UCSD-AML1 (cell line): ENCODE measurements around the gene RREB1.
A peak's percentile ranks its signal among the peaks of the same experiment; 100 is the strongest.
"Not testable (repeated sequence)": the region's sequence is repeated elsewhere in the genome, so short reads cannot be mapped to it uniquely, and the experiment has no call there.

Experiments
- DNase-seq: peaks from one replicate; lab custom pipeline; 2025; ENCODE audit not compliant: unreplicated experiment; lab: John Stamatoyannopoulos, UW

RREB1 gene

DNA sequence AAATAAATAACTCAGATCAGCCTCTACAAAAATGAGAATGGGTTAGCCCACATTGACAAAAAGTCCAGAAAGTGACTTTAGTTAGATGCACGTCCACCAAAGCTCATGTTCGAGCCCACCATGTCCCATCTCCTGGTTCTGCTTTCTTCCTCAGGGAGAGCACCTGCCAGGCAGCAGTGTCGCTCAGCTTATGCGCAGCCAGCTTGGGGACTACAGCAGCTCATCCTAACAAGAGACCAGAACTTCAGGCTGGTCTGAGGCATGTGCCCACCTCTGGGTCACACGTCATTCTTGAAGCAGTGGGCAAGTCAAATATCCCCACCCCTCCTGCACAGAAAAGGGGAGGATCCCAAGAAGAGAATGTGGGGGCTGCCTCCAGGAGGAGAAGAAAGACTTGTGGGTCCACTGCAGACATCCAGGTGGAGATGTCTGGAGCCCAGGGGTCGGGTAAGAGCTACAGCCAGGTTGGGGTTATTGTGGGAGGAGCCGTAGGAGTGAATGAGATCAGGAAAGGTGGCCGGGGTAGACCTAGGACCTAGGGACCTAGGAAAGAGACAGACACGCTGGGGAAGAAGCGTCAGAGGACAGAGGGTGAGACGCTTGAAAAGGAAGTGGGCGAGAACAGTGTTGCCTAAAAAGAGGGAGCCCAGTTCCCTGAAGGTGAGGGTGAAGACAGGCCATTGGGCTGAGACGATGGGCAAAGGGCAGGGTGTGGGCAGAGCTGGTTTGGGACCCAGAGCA lies 152.7 kb downstream of the RREB1 start:
- no peak for DNase-seq

DNA sequence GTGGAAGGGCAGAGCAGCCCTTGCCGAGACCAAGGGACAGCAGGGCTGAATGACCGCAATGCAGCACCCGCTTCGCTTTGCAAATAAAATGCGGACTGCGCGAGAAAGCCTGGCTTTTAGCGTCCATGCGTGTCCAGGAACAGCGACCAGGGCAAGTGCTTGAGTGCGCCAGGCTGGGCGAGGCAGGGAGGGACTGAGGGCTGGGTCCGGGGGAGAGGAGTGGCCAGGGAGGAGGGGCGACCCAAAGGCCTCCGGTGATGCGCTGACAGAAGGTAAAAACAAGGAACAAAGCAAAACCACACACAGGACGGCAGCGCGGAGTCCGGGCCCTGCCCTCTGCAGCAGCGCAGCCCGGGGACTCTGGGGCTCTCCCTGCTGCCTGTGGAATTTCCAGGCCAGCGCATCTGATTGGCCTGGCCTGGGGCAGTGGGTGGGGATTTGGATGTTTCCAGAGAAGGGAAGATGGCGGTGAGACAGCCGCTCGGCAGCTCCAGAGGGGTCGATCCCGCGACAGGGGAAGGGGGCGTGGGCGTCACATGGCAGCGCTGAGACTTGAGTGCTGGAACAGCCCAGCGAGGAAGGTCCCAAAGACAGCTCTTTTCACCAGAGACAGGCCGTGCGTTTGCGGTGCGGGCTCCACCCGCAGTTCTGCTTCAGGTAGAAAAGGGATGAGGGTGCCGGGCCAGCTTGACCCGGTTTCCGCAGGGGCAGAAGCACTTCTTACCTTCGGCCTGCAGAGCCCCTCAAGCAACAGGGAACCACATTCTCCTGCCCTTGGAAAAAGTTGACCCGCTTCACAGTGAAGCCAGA lies 153.5 kb downstream of the RREB1 start:
- DNase-seq: peak; percentile 89

DNA sequence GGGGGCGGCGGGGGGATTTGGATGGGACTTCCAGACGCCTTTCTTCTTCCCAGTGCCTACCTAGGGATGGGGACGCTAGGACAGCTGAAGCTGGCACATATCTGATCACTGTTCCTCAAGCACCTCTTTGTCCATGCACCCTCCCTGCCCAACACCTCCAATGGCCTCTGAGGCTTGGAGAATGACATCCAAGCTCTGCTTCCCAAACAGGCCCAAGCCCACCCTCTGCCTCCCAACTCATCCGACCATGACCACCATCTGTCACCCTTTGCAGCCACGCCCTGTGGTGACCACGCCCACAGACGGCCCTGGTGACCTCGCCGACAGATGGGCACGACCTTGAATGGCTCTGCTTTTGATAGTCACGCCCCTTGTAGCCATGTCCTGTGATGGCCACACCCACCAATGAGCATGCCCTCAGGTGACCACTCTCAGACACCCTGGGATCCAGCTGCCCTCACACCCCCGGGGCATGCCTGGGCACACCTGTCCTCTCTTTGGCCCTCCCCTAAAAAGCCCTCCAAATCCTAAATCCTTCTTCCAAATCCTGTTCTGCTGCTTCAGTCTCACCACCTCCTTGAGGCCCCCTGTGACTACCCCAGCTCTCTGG lies 154.2 kb downstream of the RREB1 start:
- DNase-seq: no peak

DNA sequence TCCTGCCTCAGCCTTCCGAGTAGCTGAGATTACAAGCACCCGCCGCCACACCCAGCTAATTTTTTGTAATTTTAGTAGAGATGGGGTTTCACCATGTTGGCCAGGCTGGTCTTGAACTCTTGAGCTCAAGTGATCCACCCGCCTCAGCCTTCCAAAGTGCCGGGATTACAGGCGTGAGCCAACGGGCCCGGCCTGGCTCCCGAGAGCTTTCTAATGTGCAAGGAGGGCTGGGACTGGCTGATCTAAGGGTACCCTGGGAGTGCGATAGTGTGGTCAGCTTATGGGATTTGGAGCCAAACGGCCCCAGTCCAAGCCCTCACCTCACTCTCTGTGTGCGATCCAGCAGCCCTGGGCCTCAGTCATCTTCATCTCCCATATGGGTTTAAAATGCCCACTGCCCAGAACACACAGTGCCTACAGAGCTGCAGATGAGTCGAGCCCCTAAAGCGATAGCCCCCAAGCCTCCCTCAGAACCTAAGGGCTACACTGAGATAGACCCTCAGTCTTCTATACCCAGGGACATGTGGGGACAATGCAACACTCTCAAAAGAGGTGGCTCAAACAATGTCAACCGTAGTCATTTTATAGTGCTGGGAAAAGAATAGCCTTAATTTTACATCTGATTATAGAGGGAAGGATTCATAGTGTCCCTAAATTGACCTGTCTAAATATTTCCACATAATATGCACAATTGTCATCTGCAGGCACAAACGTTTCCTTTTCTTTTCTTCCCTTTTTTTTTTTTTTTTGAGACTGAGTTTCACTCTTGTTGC lies 155.2 kb downstream of the RREB1 start:
- DNase-seq: no peak

DNA sequence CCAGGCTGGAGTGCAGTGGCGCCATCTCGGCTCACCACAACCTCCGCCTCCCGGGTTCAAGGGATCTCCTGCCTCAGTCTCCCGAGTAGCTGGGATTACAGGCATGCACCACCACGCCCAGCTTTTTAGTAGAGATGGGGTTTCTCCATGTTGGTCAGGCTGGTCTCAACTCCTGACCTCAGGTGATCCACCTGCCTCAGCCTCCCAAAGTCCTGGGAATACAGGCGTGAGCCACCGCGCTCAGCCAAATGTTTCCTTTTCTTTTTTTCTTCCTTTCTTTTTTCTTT lies 155.7 kb downstream of the RREB1 start:
- DNase-seq: not testable (repeated sequence)

DNA sequence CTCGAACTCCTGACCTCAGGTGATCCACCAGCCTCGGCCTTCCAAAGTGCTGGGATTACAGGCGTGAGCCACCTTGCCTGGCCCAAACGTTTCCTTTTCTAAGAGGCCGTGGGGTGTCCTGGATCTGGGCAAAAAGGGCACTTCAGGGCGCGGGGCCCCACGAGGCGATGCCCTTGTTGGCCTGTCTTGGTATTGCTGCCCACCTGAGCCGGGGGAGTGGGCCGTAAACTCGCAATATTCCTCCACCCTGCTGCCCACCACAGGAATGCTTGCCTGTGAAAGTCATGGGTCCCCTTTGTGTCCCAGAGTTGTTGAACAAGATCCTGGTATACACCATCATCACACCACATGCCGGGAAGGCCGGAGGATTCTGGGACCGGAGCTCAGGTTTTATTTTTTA lies 156.3 kb downstream of the RREB1 start:
- no peak for DNase-seq

DNA sequence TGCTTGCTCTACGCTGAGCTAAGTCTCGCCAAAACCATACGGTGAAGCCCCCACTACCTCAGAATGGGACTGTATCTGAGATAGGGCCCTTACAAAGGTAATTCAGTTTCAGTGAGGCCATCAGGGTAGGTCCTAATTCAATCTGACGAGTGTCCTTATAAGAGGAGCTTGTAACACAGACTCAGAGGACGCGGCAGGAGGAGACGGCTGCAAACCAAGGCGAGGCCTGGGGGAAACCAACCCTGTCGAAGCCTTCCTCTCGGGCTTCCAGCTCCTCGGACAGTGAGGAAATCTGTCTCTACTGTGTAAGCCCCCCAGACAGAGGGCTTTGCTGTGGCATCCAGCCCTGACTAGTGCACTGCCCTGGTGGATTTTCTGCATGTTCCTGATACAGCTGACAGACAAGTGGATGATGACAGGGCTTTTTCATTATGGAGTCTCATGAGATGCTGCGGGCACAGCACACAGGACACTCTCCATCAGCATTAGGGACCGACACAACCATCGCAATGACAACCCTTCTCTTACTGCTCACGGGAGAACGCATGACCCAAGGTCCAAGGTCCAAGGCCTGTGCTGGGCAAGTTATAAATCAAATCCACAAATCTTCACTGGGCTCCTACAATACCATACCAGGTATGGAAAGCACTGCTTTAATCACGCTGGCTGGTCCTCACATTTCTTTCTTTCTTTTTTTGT lies 157.1 kb downstream of the RREB1 start:
- DNase-seq: no peak

DNA sequence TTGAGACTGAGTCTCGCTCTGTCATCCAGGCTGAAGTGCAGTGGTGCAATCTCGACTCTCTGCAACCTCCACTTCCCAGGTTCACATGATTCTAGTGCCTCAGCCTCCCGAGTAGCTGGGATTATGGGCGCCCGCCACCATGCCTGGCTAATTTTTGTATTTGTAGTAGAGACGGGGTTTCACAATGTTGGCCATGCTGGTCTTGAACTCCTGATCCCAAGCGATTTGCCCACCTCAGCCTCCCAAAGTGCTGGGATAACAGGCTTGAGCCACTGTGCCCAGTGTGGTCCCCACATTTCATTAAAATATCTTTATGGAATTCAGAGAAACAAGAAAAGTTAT lies 157.6 kb downstream of the RREB1 start:
- not testable (repeated sequence) for DNase-seq

DNA sequence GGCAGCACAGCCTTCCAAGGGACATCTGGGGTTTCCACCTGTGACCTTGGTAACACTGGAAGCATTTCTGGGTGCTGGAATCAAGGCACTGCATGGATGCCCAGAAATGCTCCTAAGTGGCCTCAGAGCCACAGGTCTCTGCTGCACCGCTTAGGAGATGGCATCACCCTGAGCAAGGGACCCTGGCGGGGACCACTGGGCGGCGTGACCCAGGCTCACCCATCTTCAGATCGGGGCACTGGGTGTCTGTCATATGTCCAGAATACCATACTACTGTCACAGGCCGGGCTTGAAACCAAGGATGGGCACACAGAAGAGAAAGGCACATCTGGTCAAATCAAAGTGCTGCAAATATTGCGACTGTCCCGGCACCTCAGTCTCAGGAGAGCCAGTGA lies 159.3 kb downstream of the RREB1 start:
- DNase-seq: no peak

DNA sequence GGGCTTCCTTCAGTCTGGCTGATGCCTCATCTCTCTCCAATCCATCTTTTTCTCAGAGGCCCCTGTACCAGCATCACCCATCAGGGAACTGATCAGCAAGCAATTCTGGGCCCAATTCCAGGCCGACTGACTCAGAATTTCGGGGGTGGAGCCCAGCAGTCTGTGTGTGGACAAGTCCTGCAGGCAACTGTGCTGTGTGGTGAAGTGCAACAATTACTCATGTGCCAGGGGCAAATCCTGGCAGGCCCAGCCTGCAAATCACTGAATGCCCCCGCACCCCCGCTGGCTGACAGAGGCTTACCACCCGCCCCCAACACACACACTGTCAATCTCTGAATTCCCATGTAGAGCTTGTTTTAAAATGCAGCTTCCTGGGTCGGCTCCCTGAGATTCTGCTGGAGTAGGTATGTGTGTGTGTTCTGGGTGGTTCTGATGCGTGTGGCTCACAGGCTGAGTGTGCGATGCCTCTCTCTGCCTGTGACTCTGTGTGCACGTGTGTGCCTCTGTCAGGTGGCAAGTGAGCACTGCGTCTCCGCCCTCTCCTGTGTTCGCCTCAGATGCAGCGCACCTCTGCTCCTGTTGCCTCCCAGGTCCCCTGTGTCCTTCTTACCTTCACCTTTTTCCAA lies 159.8 kb downstream of the RREB1 start:
- DNase-seq: no peak

DNA sequence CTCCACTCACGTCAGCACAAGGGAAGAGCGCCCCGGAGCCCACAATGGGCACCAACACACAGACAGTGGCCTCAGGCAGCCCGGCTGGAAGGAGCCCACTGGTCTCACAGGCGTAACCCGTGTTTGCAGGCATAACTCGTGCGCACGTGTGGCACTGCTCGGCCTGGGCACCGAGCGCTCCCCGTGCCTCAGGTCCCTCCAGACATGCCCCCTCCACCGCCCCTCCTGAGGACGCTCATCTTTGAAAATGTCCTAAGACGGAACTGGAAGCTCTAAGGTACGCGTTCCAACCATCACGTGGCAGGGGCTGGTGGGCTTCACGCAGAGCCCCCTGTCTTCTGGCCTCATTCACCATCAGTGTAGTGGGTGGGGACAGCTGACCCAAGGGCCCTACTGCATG lies 160.6 kb downstream of the RREB1 start:
- no peak for DNase-seq

DNA sequence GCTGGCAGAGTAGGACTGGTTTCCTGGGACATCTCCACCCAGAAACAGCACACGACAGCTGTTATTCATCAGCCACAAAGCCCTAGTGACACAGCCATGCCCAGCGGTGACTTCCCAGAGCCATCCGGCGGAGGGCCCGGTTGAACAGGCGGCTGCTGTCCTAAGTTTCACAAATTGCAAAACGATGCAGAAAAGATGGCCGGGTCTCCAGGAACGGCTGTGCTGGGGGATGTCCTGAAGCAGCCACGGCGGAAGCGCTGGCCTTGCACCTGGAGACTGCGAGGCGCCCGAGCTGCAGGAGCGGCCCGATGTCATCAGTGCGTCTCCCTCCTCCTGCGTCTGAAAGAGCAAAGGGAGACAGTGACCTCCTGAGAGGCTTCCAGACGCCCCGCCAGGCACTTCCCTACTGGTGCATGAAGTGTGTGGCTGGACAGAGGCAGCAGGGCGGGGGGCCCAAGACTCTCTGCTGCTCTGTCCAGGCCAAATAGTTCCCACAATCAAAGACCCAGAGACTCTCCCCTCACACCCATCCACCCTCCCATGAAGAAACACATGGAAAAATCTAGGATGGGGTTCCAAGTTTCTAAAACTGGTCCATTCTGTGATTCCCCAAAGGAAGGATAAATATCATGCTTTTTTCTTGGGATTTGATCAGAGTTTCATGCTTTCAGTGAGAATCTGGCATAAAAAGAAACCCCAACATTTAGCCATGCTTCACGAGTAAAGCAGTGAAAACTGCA lies 161.2 kb downstream of the RREB1 start:
- no peak for DNase-seq

DNA sequence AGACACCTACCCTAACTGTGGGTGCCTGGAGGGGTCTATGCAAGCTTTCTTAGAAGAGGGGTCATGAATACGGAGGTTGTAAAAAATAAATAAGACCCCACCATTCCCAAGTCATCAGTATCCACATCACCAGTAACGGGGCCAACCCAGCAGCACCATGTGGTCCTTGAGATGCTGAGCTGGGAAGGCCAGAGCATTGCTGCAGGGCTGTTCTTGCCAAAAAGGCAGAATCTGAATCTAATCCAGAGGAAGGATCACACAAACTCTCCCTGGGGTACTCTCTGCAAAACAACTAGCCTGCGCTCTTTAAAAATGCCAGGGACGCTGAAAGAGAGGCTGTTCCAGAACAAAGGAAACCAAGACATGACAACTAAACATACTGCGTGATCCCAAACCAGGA lies 162.1 kb downstream of the RREB1 start:
- DNase-seq: no peak

DNA sequence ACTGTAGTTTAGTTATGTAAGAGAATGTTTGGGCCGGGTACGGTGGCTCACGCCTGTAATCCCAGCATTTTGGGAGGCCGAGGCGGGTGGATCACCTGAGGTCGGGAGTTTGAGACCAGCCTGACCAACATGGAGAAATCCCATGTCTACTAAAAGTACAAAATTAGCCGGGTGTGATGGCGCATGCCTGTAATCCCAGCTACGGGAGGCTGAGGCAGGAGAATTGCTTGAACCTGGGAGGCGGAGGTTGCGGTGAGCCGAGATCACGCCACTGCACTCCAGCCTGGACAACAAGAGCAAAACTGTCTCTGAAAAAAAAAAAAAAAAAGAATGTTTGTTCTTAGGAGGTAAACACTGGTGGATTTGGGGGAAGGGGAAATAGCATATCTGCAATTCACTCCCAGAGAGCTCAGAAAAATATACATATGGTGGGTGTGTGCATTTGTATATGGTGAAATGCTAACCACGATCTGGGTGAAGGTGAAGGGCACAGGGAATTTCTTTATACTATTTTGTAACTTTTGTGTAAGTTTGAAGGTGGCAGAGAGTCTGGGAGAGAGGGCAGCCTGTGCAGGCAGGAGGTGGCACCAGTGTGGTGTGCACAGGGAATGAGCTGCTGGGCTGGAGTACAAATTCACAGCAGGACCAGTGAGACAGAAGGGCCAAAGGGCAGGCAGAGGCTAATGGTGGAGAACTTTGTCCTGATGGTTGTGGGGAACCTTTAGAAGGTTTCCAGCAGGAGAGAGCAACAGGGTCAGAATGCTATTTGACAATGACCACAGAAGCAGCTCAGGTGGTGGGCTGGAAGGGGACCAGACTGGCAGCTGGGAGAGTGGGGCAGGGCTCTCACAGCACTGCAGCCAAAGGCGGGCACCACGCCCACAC lies 162.8 kb downstream of the RREB1 start:
- no peak for DNase-seq

DNA sequence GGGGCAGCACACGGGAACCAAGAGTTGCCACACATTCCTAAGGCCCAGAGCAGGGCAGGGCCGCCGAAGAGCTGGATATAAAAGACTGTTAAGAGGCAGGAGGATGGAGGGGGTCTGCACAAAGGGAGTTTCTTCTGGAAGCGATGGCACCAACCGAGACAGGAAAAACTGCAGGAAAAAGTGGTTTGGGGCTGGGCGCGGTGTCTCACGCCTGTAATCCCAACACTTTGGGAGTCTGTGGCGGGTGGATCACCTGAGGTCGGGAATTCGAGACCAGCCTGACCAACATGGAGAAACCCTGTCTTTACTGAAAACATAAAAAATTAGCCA lies 163.4 kb downstream of the RREB1 start:
- DNase-seq: no peak

DNA sequence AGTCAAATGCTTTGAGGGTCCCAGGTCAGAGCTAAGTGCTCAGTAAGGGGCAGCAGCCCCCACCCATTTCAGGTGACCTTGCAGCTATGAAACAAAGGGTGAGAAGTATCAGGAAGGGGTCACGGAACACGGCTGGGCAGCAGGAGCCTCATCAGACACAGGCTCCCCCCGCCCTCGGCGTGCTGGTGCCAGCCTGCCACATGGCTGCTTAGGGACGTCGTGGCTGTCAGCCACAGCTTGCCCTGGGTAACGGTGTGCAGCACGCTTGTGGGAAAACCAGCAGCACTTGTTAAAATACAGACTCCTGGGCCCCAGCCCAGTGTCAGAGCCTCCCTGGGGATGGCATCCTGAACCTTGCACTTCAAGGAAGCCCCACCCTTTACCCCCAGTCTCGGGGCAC lies 165.9 kb downstream of the RREB1 start:
- no peak for DNase-seq

DNA sequence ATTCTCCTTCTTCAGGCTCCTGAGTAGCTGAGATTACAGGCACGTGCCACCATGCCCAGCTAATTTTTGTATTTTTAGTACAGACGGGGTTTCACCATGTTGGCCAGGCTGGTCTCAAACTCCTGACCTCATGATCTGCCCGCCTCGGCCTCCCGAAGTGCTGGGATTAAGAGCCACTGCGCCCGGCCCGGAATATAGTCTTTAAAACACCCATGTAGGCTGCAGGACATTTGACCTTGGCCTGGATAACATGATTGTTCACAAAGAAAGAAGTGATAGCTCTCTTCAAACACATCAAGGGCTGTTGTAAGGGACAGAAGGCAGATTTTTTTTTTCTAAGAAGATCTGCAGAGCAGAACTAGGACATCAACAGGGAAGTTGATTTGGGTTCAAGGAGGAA lies 166.8 kb downstream of the RREB1 start:
- not testable (repeated sequence) for DNase-seq

DNA sequence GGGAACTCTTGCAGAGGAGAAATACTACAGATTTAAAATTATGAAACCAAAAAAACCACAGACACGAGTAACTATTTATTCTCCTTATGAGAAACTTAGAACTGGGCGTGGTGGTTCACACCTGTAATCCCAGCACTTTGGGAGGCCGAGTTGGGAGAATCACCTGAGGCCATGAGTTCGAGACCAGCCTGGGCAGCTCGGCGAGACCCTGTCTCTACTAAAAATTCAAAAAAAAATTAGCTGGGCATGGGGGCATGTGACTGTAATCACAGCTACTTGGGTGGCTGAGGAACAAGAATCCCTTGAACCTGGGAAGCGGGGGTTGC lies 168.4 kb downstream of the RREB1 start:
- DNase-seq: no peak
